ENCODE measurements around the gene PHACTR4.
"Not testable (repeated sequence)": the region's sequence is repeated elsewhere in the genome, so short reads cannot be mapped to it uniquely, and the experiment has no call there.

PHACTR4 gene

GRCh38 chr1:28369371-28370238, at the start of gene PHACTR4:
Gene PHACTR4, plus strand, starts transcription at chr1:28369740. Its CDS starts 37,708 bp downstream, at chr1:28407448.
- H3K4me1 Mint-ChIP-seq = peaks cover 31% of the 10 kb centered on the region
- no peaks in the 10 kb centered on the region for H3K36me3 Mint-ChIP-seq
- peak within 1 kb of the TSS; percentile 97 for H3K27ac Mint-ChIP-seq
- no peaks in the 10 kb centered on the region for H3K9me3 Mint-ChIP-seq
- H3K4me3 Mint-ChIP-seq = peak within 1 kb of the TSS; percentile 94
- H3K27me3 Mint-ChIP-seq = no peaks in the 10 kb centered on the region

- Mint-ChIP-seq H3K27ac (no peak overlapping the region), H3K9me3 (no peaks in the 10 kb centered on the region), H3K4me3 (no peak overlapping the region), H3K36me3 (no peaks in the 10 kb centered on the region), H3K27me3 (no peaks in the 10 kb centered on the region), H3K4me1 (peaks cover 4% of the 10 kb centered on the region)
Observed at GRCh38 chr1:28322194-28322593, 47.3 kb upstream of the PHACTR4 start.

- no peaks in the 10 kb centered on the region for H3K9me3 Mint-ChIP-seq
- H3K4me1 Mint-ChIP-seq = peaks cover 14% of the 10 kb centered on the region
- H3K36me3 Mint-ChIP-seq = no peaks in the 10 kb centered on the region
- no peak overlapping the region for H3K27ac Mint-ChIP-seq
- no peak overlapping the region for H3K4me3 Mint-ChIP-seq
- no peaks in the 10 kb centered on the region for H3K27me3 Mint-ChIP-seq
Observed at GRCh38 chr1:28323720-28324119, 45.8 kb upstream of the PHACTR4 start.

GRCh38 chr1:28326515-28326914, 43.0 kb upstream of the PHACTR4 start:
- no peaks in the 10 kb centered on the region for H3K9me3 Mint-ChIP-seq
- H3K4me1 Mint-ChIP-seq = peaks cover 32% of the 10 kb centered on the region
- H3K27ac Mint-ChIP-seq = no peak overlapping the region
- H3K4me3 Mint-ChIP-seq = no peak overlapping the region
- peaks cover 2% of the 10 kb centered on the region for H3K36me3 Mint-ChIP-seq
- H3K27me3 Mint-ChIP-seq = no peaks in the 10 kb centered on the region

GRCh38 chr1:28326984-28327383, 42.6 kb upstream of the PHACTR4 start:
- H3K36me3 Mint-ChIP-seq = peaks cover 2% of the 10 kb centered on the region
- peak overlapping the region; percentile 26 for H3K27ac Mint-ChIP-seq
- no peaks in the 10 kb centered on the region for H3K9me3 Mint-ChIP-seq
- peak overlapping the region; percentile 0 for H3K4me3 Mint-ChIP-seq
- no peaks in the 10 kb centered on the region for H3K27me3 Mint-ChIP-seq
- peaks cover 35% of the 10 kb centered on the region for H3K4me1 Mint-ChIP-seq

GRCh38 chr1:28327431-28327830, 42.1 kb upstream of the PHACTR4 start:
- H3K4me1 Mint-ChIP-seq = peaks cover 38% of the 10 kb centered on the region
- H3K27ac Mint-ChIP-seq, H3K9me3 Mint-ChIP-seq, H3K36me3 Mint-ChIP-seq, H3K27me3 Mint-ChIP-seq: not testable (repeated sequence)
- H3K4me3 Mint-ChIP-seq = peak overlapping the region; percentile 0

- Mint-ChIP-seq H3K4me3 (peak overlapping the region; percentile 98), H3K4me1 (peaks cover 45% of the 10 kb centered on the region), H3K9me3 (no peaks in the 10 kb centered on the region), H3K36me3 (peaks cover 9% of the 10 kb centered on the region), H3K27me3 (no peaks in the 10 kb centered on the region), H3K27ac (peak overlapping the region; percentile 99)
Observed at GRCh38 chr1:28328228-28328648, 41.3 kb upstream of the PHACTR4 start.

- Mint-ChIP-seq H3K4me1 (peaks cover 45% of the 10 kb centered on the region), H3K27me3 (no peaks in the 10 kb centered on the region)
Observed at GRCh38 chr1:28329395-28330153, 40.0 kb upstream of the PHACTR4 start.

GRCh38 chr1:28338897-28339296, 30.6 kb upstream of the PHACTR4 start:
- Mint-ChIP-seq H3K36me3 (peaks cover 3% of the 10 kb centered on the region), H3K9me3 (no peaks in the 10 kb centered on the region), H3K27me3 (no peaks in the 10 kb centered on the region), H3K4me3 (no peak overlapping the region), H3K27ac (no peak overlapping the region), H3K4me1 (no peaks in the 10 kb centered on the region)

More at GRCh38 chr1:28329395-28330153, 40.0 kb upstream of the PHACTR4 start:
- Mint-ChIP-seq H3K9me3 (no peaks in the 10 kb centered on the region), H3K27ac (peak overlapping the region; percentile 99), H3K36me3 (peaks cover 9% of the 10 kb centered on the region), H3K4me3 (peak overlapping the region; percentile 98)

GRCh38 chr1:28339551-28339950, 30.0 kb upstream of the PHACTR4 start:
- no peaks in the 10 kb centered on the region for H3K27me3 Mint-ChIP-seq
- no peak overlapping the region for H3K4me3 Mint-ChIP-seq
- H3K4me1 Mint-ChIP-seq = no peaks in the 10 kb centered on the region
- H3K9me3 Mint-ChIP-seq = no peaks in the 10 kb centered on the region
- H3K27ac Mint-ChIP-seq = no peak overlapping the region
- peaks cover 3% of the 10 kb centered on the region for H3K36me3 Mint-ChIP-seq

- H3K36me3 Mint-ChIP-seq = peaks cover 3% of the 10 kb centered on the region
- H3K9me3 Mint-ChIP-seq = no peaks in the 10 kb centered on the region
- no peak overlapping the region for H3K27ac Mint-ChIP-seq
- H3K27me3 Mint-ChIP-seq = no peaks in the 10 kb centered on the region
- H3K4me1 Mint-ChIP-seq = no peaks in the 10 kb centered on the region
- H3K4me3 Mint-ChIP-seq = no peak overlapping the region
Observed at GRCh38 chr1:28340221-28340974, 29.1 kb upstream of the PHACTR4 start.

GRCh38 chr1:28341591-28341990, 27.9 kb upstream of the PHACTR4 start:
- H3K27me3 Mint-ChIP-seq = no peaks in the 10 kb centered on the region
- no peak overlapping the region for H3K4me3 Mint-ChIP-seq
- H3K9me3 Mint-ChIP-seq = no peaks in the 10 kb centered on the region
- no peak overlapping the region for H3K27ac Mint-ChIP-seq
- H3K36me3 Mint-ChIP-seq = no peaks in the 10 kb centered on the region
- H3K4me1 Mint-ChIP-seq = peaks cover 3% of the 10 kb centered on the region

GRCh38 chr1:28343405-28343804, 26.1 kb upstream of the PHACTR4 start:
- no peak overlapping the region for H3K27ac Mint-ChIP-seq
- H3K9me3 Mint-ChIP-seq = no peaks in the 10 kb centered on the region
- H3K4me1 Mint-ChIP-seq = peaks cover 3% of the 10 kb centered on the region
- H3K27me3 Mint-ChIP-seq = no peaks in the 10 kb centered on the region
- H3K36me3 Mint-ChIP-seq = no peaks in the 10 kb centered on the region
- no peak overlapping the region for H3K4me3 Mint-ChIP-seq

- H3K36me3 Mint-ChIP-seq, H3K27me3 Mint-ChIP-seq, H3K4me1 Mint-ChIP-seq, H3K27ac Mint-ChIP-seq, H3K4me3 Mint-ChIP-seq, H3K9me3 Mint-ChIP-seq: not testable (repeated sequence)
Observed at GRCh38 chr1:28353248-28353810, 16.2 kb upstream of the PHACTR4 start.

- Mint-ChIP-seq H3K36me3 (no peaks in the 10 kb centered on the region), H3K4me1 (no peaks in the 10 kb centered on the region), H3K27me3 (no peaks in the 10 kb centered on the region), H3K9me3 (no peaks in the 10 kb centered on the region), H3K4me3 (no peak overlapping the region), H3K27ac (no peak overlapping the region)
Observed at GRCh38 chr1:28354121-28354520, 15.4 kb upstream of the PHACTR4 start.

Measured in activated naive CD4-positive, alpha-beta T cell treated with anti-CD3 and anti-CD28 coated beads, Interleukin-2, amount 50 U/mL, for 24 hours (primary cell).